Measurements from ENCODE around the gene HPCAL1. TPM values are rescaled to one million over a fixed set of nuclear protein-coding genes. Genes with fewer than 3 reads are reported as not detected.

HPCAL1 gene
- total RNA-seq, 6 experiments from 2014 or later = 23.1 to 68.8 (median 29.1) TPM

- no peak for ATAC-seq
- WGBS (ENCODE audit: insufficient coverage, low coverage, low lambda C conversion rate, missing lambda C conversion rate) = 46% methylated on average over 3 of the region's 4 CpGs
- Histone ChIP-seq H3K4me3 (no peak overlapping the region), H3K4me1 (peaks cover 0 to 28% (median 10%) of the 10 kb centered on the region in 4 donors), H3K27ac (no peak overlapping the region), H3K36me3 (no peaks in the 10 kb centered on the region), H3K27me3 (no peaks in the 10 kb centered on the region), H3K9me3 (no peaks in the 10 kb centered on the region)
- intact Hi-C loops (cut with DNase I) = loop anchor here in 1 of 2 donors (10.0 kb wide), 1 partner anchor 58 kb away; no protein-coding TSS in a partner anchor
- TF ChIP-seq CTCF (IDR thresholded peaks at IDR 0.05) (no peak), POLR2A (IDR thresholded peaks at IDR 0.05) (no peak)
- DNase-seq = no peak
These were observed 4.3 kb downstream of the HPCAL1 start for GRCh38 chr2:10306901-10307463.

DNA sequence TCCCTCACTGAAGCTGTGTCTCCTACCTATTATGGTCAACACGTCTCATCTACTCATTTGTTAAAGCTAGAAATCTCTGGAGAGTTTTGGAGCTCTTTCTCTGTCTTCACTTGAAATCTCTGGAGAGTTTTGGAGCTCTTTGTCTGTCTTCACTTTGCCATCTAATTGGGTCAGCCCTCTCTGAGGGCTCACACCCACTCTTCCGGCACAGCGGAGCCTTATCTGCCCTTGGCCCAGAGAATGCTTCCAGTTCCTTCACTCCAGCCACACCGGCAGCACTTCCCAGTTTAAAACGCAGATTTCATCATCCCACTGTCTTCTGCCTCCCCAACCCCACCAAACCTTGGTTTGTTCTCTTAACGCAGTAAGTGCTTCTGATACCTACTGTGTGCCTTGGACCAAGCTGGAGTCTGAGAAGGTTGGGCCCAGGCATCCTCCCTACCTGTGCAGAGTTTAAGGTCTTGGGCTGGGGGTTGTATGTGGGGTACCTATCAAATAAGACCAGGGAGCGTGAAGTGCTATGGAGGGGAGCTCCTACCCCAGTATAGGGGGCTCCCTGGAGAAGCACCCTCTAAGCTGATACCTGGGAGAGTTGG is 5.0 kb downstream of the HPCAL1 start:
- Histone ChIP-seq H3K4me1 (peaks cover 0 to 28% (median 10%) of the 10 kb centered on the region in 4 donors), H3K27ac (no peak overlapping the region), H3K9me3 (no peaks in the 10 kb centered on the region), H3K4me3 (no peak overlapping the region), H3K36me3 (no peaks in the 10 kb centered on the region), H3K27me3 (no peaks in the 10 kb centered on the region)
- WGBS (ENCODE audit: insufficient coverage, low coverage, low lambda C conversion rate, missing lambda C conversion rate) = 42% methylated on average over 6 of the region's 7 CpGs
- intact Hi-C loops (cut with DNase I) = loop anchor here in 1 of 2 donors (10.0 kb wide), 1 partner anchor 57 kb away; no protein-coding TSS in a partner anchor
- TF ChIP-seq POLR2A (IDR thresholded peaks at IDR 0.05) = no peak
- TF ChIP-seq CTCF (IDR thresholded peaks at IDR 0.05) = no peak
- DNase-seq = no peak
- peak in 1 of 4 donors; percentile 12 for ATAC-seq

DNA sequence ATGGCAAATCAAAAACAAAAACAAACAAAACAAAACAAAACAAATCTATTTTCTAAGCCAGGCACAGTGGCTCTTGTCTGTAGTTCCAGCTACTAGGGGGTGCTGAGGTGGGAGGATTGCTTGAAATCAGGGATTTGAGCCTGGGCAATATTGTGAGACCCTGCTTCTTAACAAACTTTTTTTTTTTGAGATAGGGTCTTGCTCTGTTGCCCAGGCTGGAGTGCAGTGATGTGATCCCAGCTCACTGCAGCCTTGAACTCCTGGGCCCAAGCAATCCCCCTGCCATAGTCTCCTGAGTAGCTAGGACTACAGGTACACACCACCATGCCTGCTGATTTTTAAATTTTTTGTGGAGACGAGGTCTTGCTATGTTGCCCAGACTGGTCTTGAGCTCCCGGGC is 6.2 kb downstream of the HPCAL1 start:
- ATAC-seq = no peak
- 100% methylated on average over 2 of the region's 2 CpGs for WGBS (ENCODE audit: insufficient coverage, low coverage, low lambda C conversion rate, missing lambda C conversion rate)
- Histone ChIP-seq H3K27me3 (no peaks in the 10 kb centered on the region), H3K36me3 (no peaks in the 10 kb centered on the region), H3K9me3 (no peaks in the 10 kb centered on the region), H3K4me1 (peaks cover 0 to 28% (median 10%) of the 10 kb centered on the region in 4 donors), H3K27ac (no peak overlapping the region), H3K4me3 (no peak overlapping the region)
- DNase-seq = no peak
- intact Hi-C loops (cut with DNase I) = loop anchor here in 1 of 2 donors (10.0 kb wide), 1 partner anchor 56 kb away; no protein-coding TSS in a partner anchor
- TF ChIP-seq CTCF (IDR thresholded peaks at IDR 0.05) (no peak), POLR2A (IDR thresholded peaks at IDR 0.05) (no peak)

- H3K27ac ChIP-seq = no peak overlapping the region
- intact Hi-C loops (cut with DNase I) = loop anchor here in 1 of 2 donors (10.0 kb wide), 1 partner anchor 56 kb away; no protein-coding TSS in a partner anchor
- DNase-seq = no peak
- H3K9me3 ChIP-seq = no peaks in the 10 kb centered on the region
- no peaks in the 10 kb centered on the region for H3K36me3 ChIP-seq
- 73% methylated on average over 3 of the region's 3 CpGs for WGBS (ENCODE audit: insufficient coverage, low coverage, low lambda C conversion rate, missing lambda C conversion rate)
- H3K27me3 ChIP-seq = no peaks in the 10 kb centered on the region
- peaks cover 0 to 25% (median 10%) of the 10 kb centered on the region in 4 donors for H3K4me1 ChIP-seq
- ATAC-seq = peak in 1 of 4 donors; percentile 6
- no peak overlapping the region for H3K4me3 ChIP-seq
- no peak for TF ChIP-seq CTCF (IDR thresholded peaks at IDR 0.05)
- no peak for TF ChIP-seq POLR2A (IDR thresholded peaks at IDR 0.05)
These were observed 6.6 kb downstream of the HPCAL1 start for GRCh38 chr2:10309286-10309685.

All from right lobe of liver (tissue), 6 donors.